PFSK-1 (cell line): ENCODE measurements around the gene MOSMO.

Experiments used
- POLR2AphosphoS5 ChIP-seq: IDR thresholded peaks from 2 replicates; pipeline ENCODE4 v1.6.1; 2012; ENCODE audit warnings: low read depth, mild to moderate bottlenecking, control low read depth, low read length, moderate library complexity
- SIN3A ChIP-seq: IDR thresholded peaks from 2 replicates; pipeline ENCODE4 v1.6.1; 2012; ENCODE audit warnings: mild to moderate bottlenecking, low read length, moderate library complexity, borderline replicate concordance; ENCODE audit not compliant: insufficient read depth

DNA sequence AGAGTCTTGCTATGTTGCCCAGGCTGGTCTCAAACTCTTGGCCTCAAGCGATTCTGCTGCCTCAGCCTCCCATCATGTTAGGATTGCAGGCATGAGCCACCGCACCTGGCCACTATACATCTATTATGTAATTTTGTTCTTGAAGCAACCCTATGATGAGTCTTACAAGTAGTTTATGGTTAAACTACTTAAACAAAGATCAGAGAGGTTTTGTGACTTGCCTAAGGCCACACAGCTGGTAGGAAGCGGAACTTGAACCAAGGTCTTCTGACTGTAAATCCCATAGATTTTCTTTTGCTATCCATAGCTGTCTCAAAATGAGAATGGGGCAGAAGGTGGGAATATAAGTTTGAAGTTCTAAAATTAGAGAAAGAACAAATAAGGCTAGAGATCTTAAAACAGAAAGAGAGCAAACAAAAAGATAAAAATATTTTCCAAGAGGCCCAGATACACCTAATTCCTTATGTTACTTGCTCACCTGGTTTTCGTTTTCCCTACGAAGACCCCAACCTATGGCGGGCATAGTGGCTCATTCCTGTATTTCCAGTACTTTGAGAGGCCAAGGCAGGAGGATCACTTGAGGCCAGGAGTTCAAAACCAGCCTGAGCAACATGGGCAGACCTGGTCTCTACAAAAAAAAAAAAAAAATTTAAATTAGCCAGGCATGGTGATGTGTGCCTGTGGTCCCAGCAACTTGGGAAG lies 116.8 kb downstream of the MOSMO start:
- no peak for TF ChIP-seq POLR2AphosphoS5
- no peak for TF ChIP-seq SIN3A
